ENCODE measurements around the gene CD151. TPM values are rescaled to one million over a fixed set of nuclear protein-coding genes. Genes with fewer than 3 reads are reported as not detected.

Gene CD151
- total and polyA plus RNA-seq, 2 experiments from 2014 or later, result 248 to 356 TPM

DNA sequence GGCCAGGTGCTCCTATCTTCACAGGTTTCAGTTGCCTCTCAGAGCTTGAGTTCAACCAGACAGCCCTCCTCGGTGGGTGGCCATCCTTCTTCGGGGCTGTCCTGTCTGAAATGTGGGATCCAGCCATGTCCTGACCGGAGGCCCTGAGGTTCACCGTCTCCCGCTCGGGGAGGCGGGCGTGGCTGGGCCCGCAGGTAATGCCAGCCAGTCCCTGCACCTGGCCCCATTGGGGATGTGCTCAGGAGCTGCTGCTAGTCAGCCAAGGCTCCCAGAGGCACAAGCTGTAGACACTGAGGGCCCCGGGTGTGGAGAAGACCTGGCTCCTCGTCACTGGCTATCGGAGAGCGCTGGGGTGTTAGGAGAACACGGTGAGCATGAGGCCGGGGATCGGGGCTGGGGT lies 42.5 kb downstream of the CD151 start:
- Histone ChIP-seq H3K4me3 (no peak overlapping the region), H4K20me1 (ENCODE audit: insufficient read depth, poor library complexity, severe bottlenecking) (no peaks in the 10 kb centered on the region), H3K79me2 (no peaks in the 10 kb centered on the region), H2AFZ (no peak overlapping the region), H3K9me3 (ENCODE audit: low read depth) (no peaks in the 10 kb centered on the region), H3K4me2 (no peak overlapping the region), H3K9me2 (replicated peaks; ENCODE audit: insufficient read depth) (no peaks in the 10 kb centered on the region), H3K4me1 (ENCODE audit: insufficient read depth) (no peaks in the 10 kb centered on the region), H3K27ac (no peak overlapping the region), H3K27me3 (no peaks in the 10 kb centered on the region), H3K36me3 (replicated peaks; ENCODE audit: insufficient read depth, low read depth) (no peaks in the 10 kb centered on the region)
- WGBS (ENCODE audit: low lambda C conversion rate, missing lambda C conversion rate), result 96% methylated on average over 16 of the region's 16 CpGs
- TF ChIP-seq, protein P1, sequence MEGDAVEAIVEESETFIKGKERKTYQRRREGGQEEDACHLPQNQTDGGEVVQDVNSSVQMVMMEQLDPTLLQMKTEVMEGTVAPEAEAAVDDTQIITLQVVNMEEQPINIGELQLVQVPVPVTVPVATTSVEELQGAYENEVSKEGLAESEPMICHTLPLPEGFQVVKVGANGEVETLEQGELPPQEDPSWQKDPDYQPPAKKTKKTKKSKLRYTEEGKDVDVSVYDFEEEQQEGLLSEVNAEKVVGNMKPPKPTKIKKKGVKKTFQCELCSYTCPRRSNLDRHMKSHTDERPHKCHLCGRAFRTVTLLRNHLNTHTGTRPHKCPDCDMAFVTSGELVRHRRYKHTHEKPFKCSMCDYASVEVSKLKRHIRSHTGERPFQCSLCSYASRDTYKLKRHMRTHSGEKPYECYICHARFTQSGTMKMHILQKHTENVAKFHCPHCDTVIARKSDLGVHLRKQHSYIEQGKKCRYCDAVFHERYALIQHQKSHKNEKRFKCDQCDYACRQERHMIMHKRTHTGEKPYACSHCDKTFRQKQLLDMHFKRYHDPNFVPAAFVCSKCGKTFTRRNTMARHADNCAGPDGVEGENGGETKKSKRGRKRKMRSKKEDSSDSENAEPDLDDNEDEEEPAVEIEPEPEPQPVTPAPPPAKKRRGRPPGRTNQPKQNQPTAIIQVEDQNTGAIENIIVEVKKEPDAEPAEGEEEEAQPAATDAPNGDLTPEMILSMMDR (IDR thresholded peaks at IDR 0.05; ENCODE audit: poor library complexity), result no peak
- TF ChIP-seq EZH2 (IDR thresholded peaks at IDR 0.05; ENCODE audit: borderline replicate concordance) (no peak), EZH2phosphoT487 (IDR thresholded peaks at IDR 0.05; ENCODE audit: low read depth, severe bottlenecking, unreplicated experiment) (no peak)
- no peak for DNase-seq (ENCODE audit: low spot score)

DNA sequence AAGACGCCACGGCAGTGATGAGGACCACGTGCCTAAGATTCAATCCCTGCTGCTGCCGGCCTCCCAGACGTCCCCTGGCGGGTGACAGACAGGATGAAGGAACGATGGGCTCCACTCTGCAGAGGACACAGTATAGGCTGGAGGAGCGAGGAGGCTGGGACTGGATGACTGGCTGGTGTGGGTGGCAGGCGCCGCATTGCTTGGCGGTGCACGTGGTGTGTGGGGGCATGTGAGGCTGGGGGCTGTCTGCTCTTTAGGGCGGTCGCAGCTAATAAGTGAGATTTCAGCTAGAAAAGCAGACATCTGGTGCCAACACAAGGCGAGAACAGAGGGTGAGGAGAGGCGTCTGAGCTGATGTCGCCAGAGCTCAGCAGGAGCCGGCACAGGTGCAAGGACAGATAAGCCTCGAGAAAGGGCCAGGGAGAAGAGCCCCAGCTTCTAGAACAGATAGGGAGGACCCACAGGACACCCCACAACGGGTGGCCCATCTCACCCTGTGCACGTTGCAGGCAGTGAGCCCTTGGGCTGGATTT lies 43.1 kb downstream of the CD151 start:
- 95% methylated on average over 21 of the region's 21 CpGs for WGBS (ENCODE audit: low lambda C conversion rate, missing lambda C conversion rate)
- H3K4me3 ChIP-seq, result no peak overlapping the region
- no peaks in the 10 kb centered on the region for H3K9me3 ChIP-seq (ENCODE audit: low read depth)
- H3K79me2 ChIP-seq, result no peaks in the 10 kb centered on the region
- H3K27me3 ChIP-seq, result no peaks in the 10 kb centered on the region
- no peaks in the 10 kb centered on the region for H4K20me1 ChIP-seq (ENCODE audit: insufficient read depth, poor library complexity, severe bottlenecking)
- no peak for TF ChIP-seq EZH2 (IDR thresholded peaks at IDR 0.05; ENCODE audit: borderline replicate concordance)
- no peak for TF ChIP-seq EZH2phosphoT487 (IDR thresholded peaks at IDR 0.05; ENCODE audit: low read depth, severe bottlenecking, unreplicated experiment)
- TF ChIP-seq, protein P1 (IDR thresholded peaks at IDR 0.05; ENCODE audit: poor library complexity), result no peak
- H2AFZ ChIP-seq, result no peak overlapping the region
- no peaks in the 10 kb centered on the region for H3K4me1 ChIP-seq (ENCODE audit: insufficient read depth)
- no peak overlapping the region for H3K27ac ChIP-seq
- H3K4me2 ChIP-seq, result no peak overlapping the region
- no peak for DNase-seq (ENCODE audit: low spot score)
- H3K9me2 ChIP-seq (replicated peaks; ENCODE audit: insufficient read depth), result no peaks in the 10 kb centered on the region
- H3K36me3 ChIP-seq (replicated peaks; ENCODE audit: insufficient read depth, low read depth), result no peaks in the 10 kb centered on the region

DNA sequence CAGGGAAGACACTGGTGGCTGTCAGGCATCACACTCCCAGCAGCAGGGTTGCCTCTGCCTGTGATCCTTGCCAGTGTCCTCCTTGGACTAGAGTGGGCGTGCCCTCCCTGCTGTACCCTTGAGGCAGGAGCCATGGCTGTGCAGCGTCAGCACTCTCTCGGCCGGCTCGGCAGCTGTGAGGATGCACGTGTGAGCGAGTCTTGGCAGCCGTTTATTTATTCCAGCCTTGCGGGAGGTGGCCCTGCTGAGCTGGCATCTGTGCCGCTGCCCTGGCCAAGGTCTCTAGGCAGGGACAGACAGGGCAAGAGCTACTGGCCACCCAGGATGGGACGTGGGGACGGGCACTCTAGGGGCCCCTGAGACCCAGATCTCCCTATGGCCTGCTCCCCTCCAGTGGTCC lies 43.8 kb downstream of the CD151 start:
- Histone ChIP-seq H3K4me3 (no peak overlapping the region), H3K9me2 (replicated peaks; ENCODE audit: insufficient read depth) (no peaks in the 10 kb centered on the region), H3K79me2 (no peaks in the 10 kb centered on the region), H3K36me3 (replicated peaks; ENCODE audit: insufficient read depth, low read depth) (no peaks in the 10 kb centered on the region), H3K4me1 (ENCODE audit: insufficient read depth) (no peaks in the 10 kb centered on the region), H3K27ac (no peak overlapping the region), H4K20me1 (ENCODE audit: insufficient read depth, poor library complexity, severe bottlenecking) (no peaks in the 10 kb centered on the region), H2AFZ (no peak overlapping the region), H3K4me2 (no peak overlapping the region), H3K9me3 (ENCODE audit: low read depth) (no peaks in the 10 kb centered on the region), H3K27me3 (no peaks in the 10 kb centered on the region)
- TF ChIP-seq, protein P1 (IDR thresholded peaks at IDR 0.05; ENCODE audit: poor library complexity), result no peak
- TF ChIP-seq EZH2 (IDR thresholded peaks at IDR 0.05; ENCODE audit: borderline replicate concordance), result no peak
- TF ChIP-seq EZH2phosphoT487 (IDR thresholded peaks at IDR 0.05; ENCODE audit: low read depth, severe bottlenecking, unreplicated experiment), result no peak
- WGBS (ENCODE audit: low lambda C conversion rate, missing lambda C conversion rate), result 83% methylated on average over 12 of the region's 12 CpGs
- no peak for DNase-seq (ENCODE audit: low spot score)
